Kidney (tissue), 14 donors: Measurements from ENCODE around the gene CCSER1. TPM values are rescaled to one million over a fixed set of nuclear protein-coding genes. Genes with fewer than 3 reads are reported as not detected.

Experiments used
- DNase-seq, 5 donors: peaks; one replicate each; pipeline ENCODE4 v3.0.0-alpha.2; 2013 to 2020
- FAIRE-seq: peaks from 2 replicates; lab custom pipeline; 2012; peaks lifted over from hg19 to GRCh38; lab: Jason Lieb, UNC
- H3K27ac ChIP-seq, 2 donors: one replicate each; pipeline ENCODE4 v1.7.0; 2013; ENCODE audit warnings: low read depth in 2 of 2, low read length in 2 of 2, inconsistent platforms in 1 of 2
- H3K27me3 ChIP-seq: one replicate; pipeline ENCODE4 v1.7.1; 2013; ENCODE audit warnings: low read length, inconsistent platforms; ENCODE audit not compliant: control insufficient read depth, insufficient read depth
- H3K36me3 ChIP-seq, 3 donors: one replicate each; pipeline versions ENCODE4 v1.7.0 to v1.7.1; 2013; ENCODE audit warnings: low read length in 3 of 3, control low read depth in 1 of 3, inconsistent platforms in 1 of 3; ENCODE audit not compliant: insufficient read depth in 3 of 3, control insufficient read depth in 2 of 3
- H3K4me1 ChIP-seq, 3 donors: one replicate each; pipeline versions ENCODE4 v1.7.0 to v1.7.1; 2013; ENCODE audit warnings: low read length in 3 of 3, inconsistent platforms in 1 of 3, low read depth in 1 of 3; ENCODE audit not compliant: control insufficient read depth in 2 of 3, insufficient read depth in 2 of 3
- H3K4me3 ChIP-seq, 3 donors: one replicate each; pipeline versions ENCODE4 v1.7.0 to v1.8.1; 2013; ENCODE audit warnings: low read length in 3 of 3, control low read depth in 1 of 3, inconsistent platforms in 1 of 3
- H3K9ac ChIP-seq, 3 donors: one replicate each; pipeline versions ENCODE4 v1.7.0 to v1.7.1; 2013; ENCODE audit warnings: low read length in 3 of 3, control low read depth in 1 of 3, inconsistent platforms in 1 of 3
- H3K9me3 ChIP-seq, 3 donors: one replicate each; pipeline versions ENCODE4 v1.7.0 to v1.7.1; 2013; ENCODE audit warnings: low read length in 3 of 3, control low read depth in 1 of 3, inconsistent platforms in 1 of 3; ENCODE audit not compliant: control insufficient read depth in 2 of 3, insufficient read depth in 1 of 3
- intact Hi-C: fragments of 100-400 bp; cut with DNase I; formaldehyde crosslinking; loops from one replicate; pipeline ENCODE4 v1.11.1; 2022
- polyA plus RNA-seq: library from polyadenylated mRNA; stranded (reverse); fragments of 350-450 nt; fragmentation: Illumina TruSeq; extraction: RNeasy Lipid Tissue Mini Kit (QIAGEN cat#74804); gene quantifications from one replicate; pipeline ENCODE4 v1.2.3, GENCODE V29; 2014; ENCODE audit warnings: low read depth, low replicate concordance; ENCODE audit not compliant: insufficient read depth
- total RNA-seq: library from RNA; stranded (reverse); fragmentation: NEBNext Ultra II Directional; extraction: Animal tissue kit (Norgen Biotek cat#: 25700); gene quantifications from one replicate; pipeline ENCODE4 v1.2.1, GENCODE V29; 2021
- TF ChIP-seq, protein P1 (sequence below): IDR thresholded peaks from 3 replicates; pipeline ENCODE4 v1.5.1; 2012; ENCODE audit warnings: mild to moderate bottlenecking, moderate library complexity, borderline replicate concordance; ENCODE audit not compliant: insufficient read depth; ENCODE audit errors: extremely low read depth
- donor health status: control.
- donor health status: control.
- donor health status: control.
- donor health status: control.
- donor health status: control.
- donor health status: DM: yes; HTN: yes; CAD: no.
- donor health status: Normal renal cell carcinoma (clear cell type).

CCSER1 gene
- total and polyA plus RNA-seq, 2 donors from 2014 or later, result 4.2 to 26.8 TPM

DNA sequence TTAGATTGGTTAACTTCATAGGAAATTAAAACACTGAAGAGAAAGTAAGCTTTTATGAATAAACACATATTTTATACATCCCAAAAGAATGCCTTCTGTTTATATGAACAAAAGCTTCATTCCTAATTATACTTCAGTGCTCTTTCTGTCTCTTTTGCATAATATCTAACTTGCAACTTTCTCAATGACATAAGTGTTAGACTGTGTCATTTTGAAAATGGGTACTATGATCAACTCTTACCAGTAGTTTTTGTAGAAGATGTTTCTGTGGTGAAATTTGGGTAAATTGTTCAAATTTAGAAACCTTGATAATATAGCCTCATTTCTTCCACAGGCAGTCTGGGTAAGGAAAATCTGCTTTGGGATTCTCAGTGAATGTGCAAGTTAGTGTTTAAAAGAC, 991.4 kb downstream of the CCSER1 start:
- DNase-seq (no peak), FAIRE-seq (no peak)
- H3K4me1 ChIP-seq, result no peaks in the 10 kb centered on the region
- no peaks in the 10 kb centered on the region for H3K36me3 ChIP-seq
- intact Hi-C loops, result no loop called here
- no peaks in the 10 kb centered on the region for H3K27me3 ChIP-seq
- peaks cover 0 to 4% (median 0%) of the 10 kb centered on the region in 3 donors for H3K9me3 ChIP-seq
- H3K9ac ChIP-seq, result no peak overlapping the region
- TF ChIP-seq, protein P1, sequence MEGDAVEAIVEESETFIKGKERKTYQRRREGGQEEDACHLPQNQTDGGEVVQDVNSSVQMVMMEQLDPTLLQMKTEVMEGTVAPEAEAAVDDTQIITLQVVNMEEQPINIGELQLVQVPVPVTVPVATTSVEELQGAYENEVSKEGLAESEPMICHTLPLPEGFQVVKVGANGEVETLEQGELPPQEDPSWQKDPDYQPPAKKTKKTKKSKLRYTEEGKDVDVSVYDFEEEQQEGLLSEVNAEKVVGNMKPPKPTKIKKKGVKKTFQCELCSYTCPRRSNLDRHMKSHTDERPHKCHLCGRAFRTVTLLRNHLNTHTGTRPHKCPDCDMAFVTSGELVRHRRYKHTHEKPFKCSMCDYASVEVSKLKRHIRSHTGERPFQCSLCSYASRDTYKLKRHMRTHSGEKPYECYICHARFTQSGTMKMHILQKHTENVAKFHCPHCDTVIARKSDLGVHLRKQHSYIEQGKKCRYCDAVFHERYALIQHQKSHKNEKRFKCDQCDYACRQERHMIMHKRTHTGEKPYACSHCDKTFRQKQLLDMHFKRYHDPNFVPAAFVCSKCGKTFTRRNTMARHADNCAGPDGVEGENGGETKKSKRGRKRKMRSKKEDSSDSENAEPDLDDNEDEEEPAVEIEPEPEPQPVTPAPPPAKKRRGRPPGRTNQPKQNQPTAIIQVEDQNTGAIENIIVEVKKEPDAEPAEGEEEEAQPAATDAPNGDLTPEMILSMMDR, result no peak
- H3K27ac ChIP-seq, result no peak overlapping the region
- H3K4me3 ChIP-seq, result no peak overlapping the region

DNA sequence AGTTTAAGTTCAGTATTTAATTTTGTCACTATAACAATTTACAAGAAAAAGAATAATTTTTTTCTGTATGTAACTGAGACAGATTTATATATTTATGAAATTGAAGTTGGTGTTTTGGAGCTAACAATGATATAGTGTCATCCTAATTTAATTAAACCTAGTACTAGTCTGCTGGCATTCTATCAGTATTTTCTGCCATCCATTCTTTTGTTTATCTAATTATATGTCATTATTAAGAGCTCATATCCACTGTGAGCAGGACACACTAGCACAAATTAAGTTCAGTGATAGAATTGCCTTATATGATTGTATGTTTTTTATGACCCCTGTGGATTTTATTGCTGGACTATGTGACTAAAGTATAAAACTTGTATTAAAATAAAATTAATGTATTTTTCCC, 996.5 kb downstream of the CCSER1 start:
- Histone ChIP-seq H3K27ac (no peak overlapping the region), H3K9ac (no peak overlapping the region), H3K4me3 (no peak overlapping the region), H3K36me3 (no peaks in the 10 kb centered on the region), H3K27me3 (no peaks in the 10 kb centered on the region), H3K9me3 (no peaks in the 10 kb centered on the region), H3K4me1 (no peaks in the 10 kb centered on the region)
- FAIRE-seq (no peak), DNase-seq (no peak)
- TF ChIP-seq, protein P1, result no peak
- intact Hi-C loops, result no loop called here

DNA sequence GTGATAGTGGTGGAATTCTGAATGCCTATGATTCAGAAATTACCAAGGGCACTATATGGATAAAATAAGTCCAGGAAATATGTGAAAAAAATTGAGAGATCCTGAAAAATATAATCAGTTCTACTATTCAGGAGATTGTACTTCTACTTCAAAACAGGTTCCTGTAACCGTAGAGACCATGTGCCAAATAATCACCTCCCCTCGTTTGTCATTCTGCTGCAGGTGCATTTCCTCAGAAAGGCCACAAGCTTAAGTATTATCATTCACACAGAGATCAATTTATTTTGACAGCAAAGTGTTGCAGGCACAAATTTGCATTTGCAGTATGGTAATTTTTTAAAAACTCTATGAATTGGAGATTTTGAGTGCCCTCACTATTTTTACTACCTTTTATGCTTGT, 1000.0 kb downstream of the CCSER1 start:
- H3K4me3 ChIP-seq, result no peak overlapping the region
- H3K4me1 ChIP-seq, result no peaks in the 10 kb centered on the region
- intact Hi-C loops, result no loop called here
- no peak overlapping the region for H3K27ac ChIP-seq
- H3K36me3 ChIP-seq, result no peaks in the 10 kb centered on the region
- no peak overlapping the region for H3K9ac ChIP-seq
- FAIRE-seq, result no peak
- TF ChIP-seq, protein P1, result no peak
- H3K27me3 ChIP-seq, result no peaks in the 10 kb centered on the region
- H3K9me3 ChIP-seq, result no peaks in the 10 kb centered on the region
- DNase-seq, result no peak

DNA sequence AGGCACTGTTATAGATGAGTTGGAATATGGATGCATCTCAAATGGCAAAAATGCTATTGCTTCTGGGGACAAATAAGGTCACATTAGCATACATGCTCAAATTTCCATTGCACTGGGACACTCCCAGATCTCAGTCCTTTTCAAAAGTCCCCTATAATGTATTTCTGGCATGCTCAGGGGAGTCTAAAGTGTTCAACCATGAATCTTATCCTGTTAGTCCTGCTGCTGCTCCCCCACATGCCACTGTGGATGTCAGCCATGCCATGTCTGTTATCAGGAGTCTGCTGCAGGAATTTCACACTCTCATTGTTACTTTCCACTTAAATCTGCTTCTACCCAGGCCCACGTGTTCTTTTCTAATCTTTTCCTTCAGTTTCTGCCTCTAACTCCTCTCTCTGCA, 1000.6 kb downstream of the CCSER1 start:
- intact Hi-C loops, result no loop called here
- Histone ChIP-seq H3K9me3 (no peaks in the 10 kb centered on the region), H3K36me3 (no peaks in the 10 kb centered on the region), H3K27me3 (no peaks in the 10 kb centered on the region), H3K27ac (no peak overlapping the region), H3K9ac (no peak overlapping the region), H3K4me1 (no peaks in the 10 kb centered on the region), H3K4me3 (no peak overlapping the region)
- TF ChIP-seq, protein P1, result no peak
- FAIRE-seq (no peak), DNase-seq (peak in 3 of 5 donors; percentile 21 to 58 (median 45))
